SU-DHL-6 (cell line): ENCODE data around the gene EMC10.

Source experiments
- EZH2phosphoT487 ChIP-seq: fragments of 200-600 bp; sonication (generic), shearing (Covaris generic); conservative IDR thresholded peaks from 2 replicates; pipeline ENCODE4 v1.6.1; 2018; ENCODE audit warnings: mild to moderate bottlenecking, antibody characterized with exemption, low read length, moderate library complexity, mixed read lengths
- TF ChIP-seq, protein P1 (sequence below): fragments of 200-600 bp; sonication (generic); IDR thresholded peaks from one replicate; pipeline ENCODE4 v1.5.1; 2017; ENCODE audit warnings: antibody characterized with exemption, mild to moderate bottlenecking, low read length, moderate library complexity; ENCODE audit not compliant: insufficient read depth, poor library complexity, severe bottlenecking

DNA sequence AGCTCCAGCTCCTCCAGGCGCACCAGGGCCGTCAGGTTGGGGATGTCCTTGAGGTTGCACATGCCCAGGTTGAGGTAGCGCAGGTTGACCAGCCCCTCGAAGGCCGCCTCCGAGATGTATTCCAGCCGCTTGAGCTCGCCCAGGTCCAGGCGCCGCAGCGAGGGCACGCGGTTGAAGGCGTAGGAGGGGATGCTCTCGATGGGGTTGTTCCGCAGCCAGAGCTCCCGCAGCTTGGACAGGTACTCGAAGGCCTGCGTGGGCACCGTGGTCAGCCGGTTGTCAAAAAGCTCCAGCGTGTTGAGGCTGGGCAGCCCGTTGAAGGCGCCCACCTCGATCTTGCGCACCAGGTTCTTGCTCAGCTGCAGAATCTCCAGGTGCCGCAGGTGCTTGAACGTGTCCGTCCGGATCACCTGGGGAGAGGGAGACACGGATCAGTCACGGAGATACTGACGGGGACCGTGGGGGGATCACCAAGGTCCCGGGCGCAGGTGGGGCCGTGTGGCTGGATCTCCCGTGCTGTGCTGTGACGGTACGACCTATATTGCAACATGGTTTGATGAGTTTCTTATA lies 42.8 kb downstream of the EMC10 start:
- TF ChIP-seq, protein P1, sequence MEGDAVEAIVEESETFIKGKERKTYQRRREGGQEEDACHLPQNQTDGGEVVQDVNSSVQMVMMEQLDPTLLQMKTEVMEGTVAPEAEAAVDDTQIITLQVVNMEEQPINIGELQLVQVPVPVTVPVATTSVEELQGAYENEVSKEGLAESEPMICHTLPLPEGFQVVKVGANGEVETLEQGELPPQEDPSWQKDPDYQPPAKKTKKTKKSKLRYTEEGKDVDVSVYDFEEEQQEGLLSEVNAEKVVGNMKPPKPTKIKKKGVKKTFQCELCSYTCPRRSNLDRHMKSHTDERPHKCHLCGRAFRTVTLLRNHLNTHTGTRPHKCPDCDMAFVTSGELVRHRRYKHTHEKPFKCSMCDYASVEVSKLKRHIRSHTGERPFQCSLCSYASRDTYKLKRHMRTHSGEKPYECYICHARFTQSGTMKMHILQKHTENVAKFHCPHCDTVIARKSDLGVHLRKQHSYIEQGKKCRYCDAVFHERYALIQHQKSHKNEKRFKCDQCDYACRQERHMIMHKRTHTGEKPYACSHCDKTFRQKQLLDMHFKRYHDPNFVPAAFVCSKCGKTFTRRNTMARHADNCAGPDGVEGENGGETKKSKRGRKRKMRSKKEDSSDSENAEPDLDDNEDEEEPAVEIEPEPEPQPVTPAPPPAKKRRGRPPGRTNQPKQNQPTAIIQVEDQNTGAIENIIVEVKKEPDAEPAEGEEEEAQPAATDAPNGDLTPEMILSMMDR, result no peak
- no peak for TF ChIP-seq EZH2phosphoT487
